GM19351 (cell line): ENCODE results near the gene VIPR2.
"Not testable (repeated sequence)": the region's sequence is repeated elsewhere in the genome, so short reads cannot be mapped to it uniquely, and the experiment has no call there.

Experiments
- ATAC-seq: cut with Tn5 transposase; IDR thresholded peaks from one replicate; pipeline ENCODE4 v1.9.1; 2021; ENCODE audit warnings: mild to moderate bottlenecking, moderate library complexity; ENCODE audit not compliant: unreplicated experiment

The VIPR2 gene

GRCh38 chr7:159105832-159106811 is 38.5 kb downstream of the VIPR2 start:
- no peak for ATAC-seq

- no peak for ATAC-seq
Measured at GRCh38 chr7:159105066-159105780, 39.4 kb downstream of the VIPR2 start.

- ATAC-seq, result no peak
Measured at GRCh38 chr7:159104188-159104920, 40.3 kb downstream of the VIPR2 start.

- ATAC-seq, result no peak
Measured at GRCh38 chr7:159103382-159104187, 41.1 kb downstream of the VIPR2 start.

- ATAC-seq, result no peak
Measured at GRCh38 chr7:159102681-159103381, 41.8 kb downstream of the VIPR2 start.

- not testable (repeated sequence) for ATAC-seq
Measured at GRCh38 chr7:159101661-159102091, 43.0 kb downstream of the VIPR2 start.

GRCh38 chr7:159101083-159101395 is 43.6 kb downstream of the VIPR2 start:
- not testable (repeated sequence) for ATAC-seq

GRCh38 chr7:159100281-159101082 is 44.2 kb downstream of the VIPR2 start:
- not testable (repeated sequence) for ATAC-seq

GRCh38 chr7:159099711-159100231 is 44.9 kb downstream of the VIPR2 start:
- ATAC-seq, result no peak

- ATAC-seq, result no peak
Measured at GRCh38 chr7:159098811-159099655, 45.6 kb downstream of the VIPR2 start.

- no peak for ATAC-seq
Measured at GRCh38 chr7:159098424-159098786, 46.3 kb downstream of the VIPR2 start.

GRCh38 chr7:159097661-159098423 is 46.8 kb downstream of the VIPR2 start:
- no peak for ATAC-seq

- no peak for ATAC-seq
Measured at GRCh38 chr7:159096736-159097581, 47.7 kb downstream of the VIPR2 start.

GRCh38 chr7:159095979-159096411 is 48.7 kb downstream of the VIPR2 start:
- no peak for ATAC-seq

- ATAC-seq, result no peak
Measured at GRCh38 chr7:159094919-159095915, 49.5 kb downstream of the VIPR2 start.
